ENCODE measurements around the gene BOLA1.

GRCh38 chr1:149896575-149896974 is 2.8 kb upstream of the BOLA1 start:
- TF ChIP-seq EZH2 (optimal IDR thresholded peaks at IDR 0.05; ENCODE audit: low read depth, low read length) (no peak), CTCF (IDR thresholded peaks at IDR 0.05; ENCODE audit: low read length) (no peak), EZH2phosphoT487 (IDR thresholded peaks at IDR 0.05; ENCODE audit: low read length) (no peak)
